Measurements from ENCODE around the gene NPSR1.
A peak's percentile ranks its signal among the peaks of the same experiment; 100 is the strongest.
"Not testable (repeated sequence)": the region's sequence is repeated elsewhere in the genome, so short reads cannot be mapped to it uniquely, and the experiment has no call there.

Gene NPSR1

GRCh38 chr7:34757570-34758110 is 99.6 kb downstream of the NPSR1 start:
- FAIRE-seq (no peak), DNase-seq (ENCODE audit: insufficient read length, low spot score) (no peak)
- no peak for TF ChIP-seq POLR2A (IDR thresholded peaks at IDR 0.05; ENCODE audit: low read depth, low read length)

GRCh38 chr7:34758111-34758601 is 100.1 kb downstream of the NPSR1 start:
- DNase-seq (ENCODE audit: insufficient read length, low spot score), result no peak
- TF ChIP-seq POLR2A (IDR thresholded peaks at IDR 0.05; ENCODE audit: low read depth, low read length), result no peak
- no peak for FAIRE-seq

- FAIRE-seq, result peak; percentile 85
- no peak for TF ChIP-seq POLR2A (IDR thresholded peaks at IDR 0.05; ENCODE audit: low read depth, low read length)
- DNase-seq (ENCODE audit: insufficient read length, low spot score), result no peak
These were observed 101.6 kb downstream of the NPSR1 start for GRCh38 chr7:34759477-34760125.

GRCh38 chr7:34760271-34760670 is 102.3 kb downstream of the NPSR1 start:
- TF ChIP-seq POLR2A (IDR thresholded peaks at IDR 0.05; ENCODE audit: low read depth, low read length), result no peak
- DNase-seq (ENCODE audit: insufficient read length, low spot score), result no peak
- FAIRE-seq, result no peak

- FAIRE-seq, result no peak
- TF ChIP-seq POLR2A (IDR thresholded peaks at IDR 0.05; ENCODE audit: low read depth, low read length), result no peak
- DNase-seq (ENCODE audit: insufficient read length, low spot score), result no peak
These were observed 103.2 kb downstream of the NPSR1 start for GRCh38 chr7:34761206-34761605.

GRCh38 chr7:34761627-34762026 is 103.6 kb downstream of the NPSR1 start:
- no peak for DNase-seq (ENCODE audit: insufficient read length, low spot score)
- no peak for TF ChIP-seq POLR2A (IDR thresholded peaks at IDR 0.05; ENCODE audit: low read depth, low read length)
- FAIRE-seq, result no peak

GRCh38 chr7:34762764-34763163 is 104.7 kb downstream of the NPSR1 start:
- no peak for TF ChIP-seq POLR2A (IDR thresholded peaks at IDR 0.05; ENCODE audit: low read depth, low read length)
- DNase-seq (ENCODE audit: insufficient read length, low spot score) (no peak), FAIRE-seq (no peak)

- TF ChIP-seq POLR2A (IDR thresholded peaks at IDR 0.05; ENCODE audit: low read depth, low read length), result no peak
- FAIRE-seq (no peak), DNase-seq (ENCODE audit: insufficient read length, low spot score) (no peak)
These were observed 114.4 kb downstream of the NPSR1 start for GRCh38 chr7:34772296-34772938.

GRCh38 chr7:34776748-34777358 is 118.8 kb downstream of the NPSR1 start:
- DNase-seq (ENCODE audit: insufficient read length, low spot score), result no peak
- TF ChIP-seq POLR2A (IDR thresholded peaks at IDR 0.05; ENCODE audit: low read depth, low read length), result no peak
- no peak for FAIRE-seq

GRCh38 chr7:34780546-34780945 is 122.5 kb downstream of the NPSR1 start:
- TF ChIP-seq POLR2A (IDR thresholded peaks at IDR 0.05; ENCODE audit: low read depth, low read length), result no peak
- FAIRE-seq (no peak), DNase-seq (ENCODE audit: insufficient read length, low spot score) (no peak)

- DNase-seq (ENCODE audit: insufficient read length, low spot score), result no peak
- peak; percentile 70 for FAIRE-seq
- no peak for TF ChIP-seq POLR2A (IDR thresholded peaks at IDR 0.05; ENCODE audit: low read depth, low read length)
These were observed 129.6 kb downstream of the NPSR1 start for GRCh38 chr7:34787586-34787985.

- FAIRE-seq (no peak), DNase-seq (ENCODE audit: insufficient read length, low spot score) (no peak)
- TF ChIP-seq POLR2A (IDR thresholded peaks at IDR 0.05; ENCODE audit: low read depth, low read length), result no peak
These were observed 148.8 kb downstream of the NPSR1 start for GRCh38 chr7:34806831-34807230.

GRCh38 chr7:34807548-34808340 is 149.7 kb downstream of the NPSR1 start:
- DNase-seq (ENCODE audit: insufficient read length, low spot score) (no peak), FAIRE-seq (no peak)
- TF ChIP-seq POLR2A (IDR thresholded peaks at IDR 0.05; ENCODE audit: low read depth, low read length), result no peak

- not testable (repeated sequence) for DNase-seq (ENCODE audit: insufficient read length, low spot score); FAIRE-seq
These were observed 156.3 kb downstream of the NPSR1 start for GRCh38 chr7:34814203-34814842.
